HCT116 (cell line): ENCODE results near the gene DENND11.

Source experiments
- POLR2A ChIP-seq: IDR thresholded peaks from 2 replicates; pipeline ENCODE4 v1.7.0; 2011; ENCODE audit warnings: borderline replicate concordance; ENCODE audit not compliant: insufficient read depth, insufficient read length; ENCODE audit errors: extremely low read depth
- SP1 ChIP-seq: IDR thresholded peaks from 2 replicates; pipeline ENCODE4 v1.6.1; 2012; ENCODE audit warnings: low read depth
- TF ChIP-seq, protein P1 (sequence below), 3 experiments: fragments of 200-600 bp in 1 of 3; sonication (generic) in 1 of 3; IDR thresholded peaks in 2 of 3; conservative IDR thresholded peaks in 1 of 3; 2 replicates each; pipeline ENCODE4 v1.5.1; 2012 to 2017; ENCODE audit warnings: low read depth in 2 of 3, low read length in 2 of 3, antibody characterized with exemption in 1 of 3, borderline replicate concordance in 1 of 3, control low read depth in 1 of 3, mild to moderate bottlenecking in 1 of 3, mixed read lengths in 1 of 3, mixed run types in 1 of 3, moderate library complexity in 1 of 3; ENCODE audit not compliant: insufficient read depth in 1 of 3

DNA sequence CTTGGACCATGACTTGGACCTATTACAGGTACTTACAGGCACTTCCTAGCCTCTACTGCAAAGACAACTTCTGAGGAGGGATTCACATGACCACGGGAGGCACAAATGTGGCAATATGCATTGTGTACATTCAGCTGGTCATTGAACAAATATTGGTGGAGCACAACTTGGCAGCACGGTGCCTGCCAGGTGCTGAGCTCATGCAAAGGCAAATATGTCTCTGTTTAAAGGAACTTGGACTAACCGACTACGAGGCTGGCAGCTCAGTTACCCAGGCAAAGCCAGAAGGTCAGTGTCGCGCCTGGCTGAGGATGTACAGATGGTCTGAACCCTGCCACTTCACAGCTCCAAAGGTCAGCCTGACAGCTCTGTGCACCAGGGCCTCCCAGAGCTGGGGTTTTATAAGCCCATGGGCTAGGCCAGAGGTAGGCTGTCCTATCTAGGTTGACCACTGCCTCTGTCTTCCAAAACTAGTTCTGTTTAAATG lies 6.1 kb downstream of the DENND11 start:
- TF ChIP-seq SP1 (no peak), POLR2A (no peak)
- TF ChIP-seq, protein P1, sequence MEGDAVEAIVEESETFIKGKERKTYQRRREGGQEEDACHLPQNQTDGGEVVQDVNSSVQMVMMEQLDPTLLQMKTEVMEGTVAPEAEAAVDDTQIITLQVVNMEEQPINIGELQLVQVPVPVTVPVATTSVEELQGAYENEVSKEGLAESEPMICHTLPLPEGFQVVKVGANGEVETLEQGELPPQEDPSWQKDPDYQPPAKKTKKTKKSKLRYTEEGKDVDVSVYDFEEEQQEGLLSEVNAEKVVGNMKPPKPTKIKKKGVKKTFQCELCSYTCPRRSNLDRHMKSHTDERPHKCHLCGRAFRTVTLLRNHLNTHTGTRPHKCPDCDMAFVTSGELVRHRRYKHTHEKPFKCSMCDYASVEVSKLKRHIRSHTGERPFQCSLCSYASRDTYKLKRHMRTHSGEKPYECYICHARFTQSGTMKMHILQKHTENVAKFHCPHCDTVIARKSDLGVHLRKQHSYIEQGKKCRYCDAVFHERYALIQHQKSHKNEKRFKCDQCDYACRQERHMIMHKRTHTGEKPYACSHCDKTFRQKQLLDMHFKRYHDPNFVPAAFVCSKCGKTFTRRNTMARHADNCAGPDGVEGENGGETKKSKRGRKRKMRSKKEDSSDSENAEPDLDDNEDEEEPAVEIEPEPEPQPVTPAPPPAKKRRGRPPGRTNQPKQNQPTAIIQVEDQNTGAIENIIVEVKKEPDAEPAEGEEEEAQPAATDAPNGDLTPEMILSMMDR (IDR thresholded peaks at IDR 0.05 in 2 of 3, conservative IDR thresholded peaks at IDR 0.05 in 1 of 3; ENCODE audit: borderline replicate concordance in 1 of 3, insufficient read depth in 1 of 3, low read depth in 2 of 3, low read length in 2 of 3): no peak
